IPS-NIHi11 (cell line): ENCODE results near the gene GNB1L.

Experiments
- DNase-seq: peaks from one replicate; pipeline ENCODE4 v3.0.0; 2012; ENCODE audit warnings: mixed read lengths, low spot score

Gene GNB1L

DNA sequence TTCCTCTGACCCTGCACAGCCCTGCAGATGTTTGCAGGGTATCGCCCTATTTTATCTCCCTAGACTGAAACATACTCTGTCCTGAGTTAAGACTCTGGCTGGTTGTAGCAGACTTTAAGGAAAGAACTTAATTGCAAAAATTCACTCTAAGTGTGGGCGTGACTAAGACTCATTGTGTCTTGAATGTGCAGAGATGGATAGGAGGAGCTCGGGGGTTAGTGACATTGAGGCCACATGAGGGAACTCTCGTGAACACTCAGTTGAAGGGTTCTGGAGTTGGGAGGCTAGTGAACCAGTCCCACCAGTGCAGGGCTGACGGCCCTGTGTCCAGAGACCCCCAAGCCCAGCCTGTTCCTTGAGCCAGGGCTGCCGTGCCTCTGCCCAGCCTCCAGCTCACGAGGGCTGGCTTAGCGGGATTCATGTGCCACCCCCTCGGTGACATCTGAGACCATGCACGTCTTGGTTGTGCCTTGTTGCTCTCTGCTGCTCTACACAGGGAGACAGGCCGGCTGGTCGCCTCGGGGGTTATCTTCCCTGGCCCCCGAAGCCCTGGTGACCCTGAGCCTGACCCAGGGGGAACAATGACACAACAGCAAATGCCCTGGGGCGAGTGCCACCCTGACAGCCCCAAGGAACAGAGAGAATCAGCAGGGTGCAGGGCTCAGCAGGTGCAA lies 105.5 kb downstream of the GNB1L start:
- no peak for DNase-seq

DNA sequence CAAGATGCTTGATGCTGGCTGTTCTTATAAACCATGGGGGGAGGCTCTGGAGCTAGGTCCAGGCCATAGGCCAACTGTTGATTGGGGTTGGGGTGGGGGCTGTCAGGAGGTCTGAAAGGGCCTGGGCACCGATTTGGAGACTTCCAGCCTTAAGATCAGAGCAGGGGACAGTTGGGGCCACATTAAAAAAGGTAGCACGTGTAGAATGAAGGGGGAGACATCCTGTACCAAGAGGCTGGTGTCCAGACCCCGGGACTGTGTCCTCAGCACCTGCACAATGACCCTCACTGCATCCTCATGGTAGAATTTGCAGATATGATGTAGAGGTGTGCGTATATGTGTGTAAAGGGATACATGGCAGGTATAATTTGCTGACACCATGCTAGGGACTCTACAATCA lies 106.5 kb downstream of the GNB1L start:
- no peak for DNase-seq

DNA sequence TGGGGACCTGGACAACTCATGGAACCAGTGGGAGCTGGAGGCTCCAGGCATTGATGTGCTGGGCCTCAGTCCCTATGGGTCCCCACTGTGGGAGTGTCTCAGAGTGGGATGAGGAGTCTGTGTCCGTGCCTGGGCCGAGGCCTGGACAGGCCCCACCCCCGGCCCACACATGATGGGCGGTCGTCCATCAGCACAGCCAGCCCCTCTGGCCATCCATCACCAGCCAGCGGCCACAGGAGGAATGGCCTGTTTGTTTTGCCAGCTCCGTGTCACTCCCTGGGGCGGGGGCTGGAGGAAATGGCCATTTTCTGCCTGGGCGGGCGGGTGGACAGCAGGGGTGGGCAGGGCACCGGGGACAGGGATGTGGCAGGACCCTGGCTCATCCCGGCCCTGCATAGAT lies 107.1 kb downstream of the GNB1L start:
- no peak for DNase-seq

DNA sequence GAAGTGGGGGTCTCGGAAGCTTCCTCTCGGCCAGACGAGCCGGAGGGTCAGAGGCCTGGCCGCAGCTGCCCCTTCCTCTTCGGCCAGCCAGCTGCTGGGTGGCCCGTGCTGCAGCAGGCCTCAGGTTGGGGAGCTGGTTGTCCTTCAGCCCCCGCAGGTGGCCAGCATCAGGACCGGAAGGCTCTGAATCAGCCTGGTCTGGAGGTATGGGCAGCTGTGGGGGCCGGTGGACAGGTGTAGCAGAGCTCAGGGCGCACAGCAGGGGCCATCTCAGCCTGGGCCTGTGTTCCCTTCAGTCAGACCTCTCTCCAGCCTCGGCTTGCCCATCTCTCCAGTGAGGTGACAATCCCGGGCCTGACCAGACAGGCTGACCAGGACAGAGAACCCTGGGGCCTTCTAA lies 107.9 kb downstream of the GNB1L start:
- DNase-seq, result no peak

DNA sequence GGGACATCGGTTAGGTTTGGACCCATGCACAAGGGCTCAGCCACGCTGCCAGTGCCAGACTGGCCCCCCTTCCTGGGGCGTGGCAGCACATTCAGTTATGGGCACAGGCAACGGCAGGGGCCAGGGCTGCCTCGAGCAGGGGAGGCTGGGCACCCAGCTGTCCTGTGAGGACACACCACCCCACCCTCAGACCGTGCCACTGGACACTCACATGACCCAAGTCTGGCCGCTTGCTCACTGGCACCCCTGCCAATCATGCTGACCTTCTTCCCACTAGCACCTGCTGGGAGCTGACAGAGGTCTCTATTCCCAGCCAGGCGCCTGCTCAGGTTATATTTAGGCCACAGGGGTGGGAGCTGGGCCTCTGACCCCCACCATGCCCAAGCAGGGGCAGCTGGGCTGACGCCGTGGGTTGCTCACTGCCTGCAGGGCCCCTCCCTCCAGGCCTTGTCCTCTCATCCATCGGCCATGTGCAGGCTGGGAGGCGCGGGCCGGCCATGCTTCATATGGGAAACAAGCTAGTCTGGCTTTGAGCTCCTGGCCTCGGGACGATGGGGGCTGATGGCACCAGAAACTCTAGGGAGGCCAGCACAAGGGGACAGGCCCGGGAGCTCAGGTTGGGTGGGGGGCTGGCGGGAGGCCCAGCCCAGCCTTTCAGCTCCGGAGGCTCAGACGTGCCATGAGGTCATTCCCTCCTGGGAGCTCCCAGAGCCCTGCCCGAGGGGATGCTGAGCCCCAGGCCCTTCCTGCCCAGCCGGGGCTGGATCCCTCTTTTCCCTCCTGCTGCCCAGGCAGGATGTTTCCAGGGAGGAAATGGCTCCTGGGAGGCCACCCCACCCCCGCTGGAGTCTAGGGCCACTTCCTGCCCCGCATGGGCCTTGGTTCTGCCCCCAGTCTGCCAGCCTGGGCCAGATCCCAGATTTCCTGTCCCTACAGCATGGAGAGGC lies 109.2 kb downstream of the GNB1L start:
- DNase-seq, result no peak

DNA sequence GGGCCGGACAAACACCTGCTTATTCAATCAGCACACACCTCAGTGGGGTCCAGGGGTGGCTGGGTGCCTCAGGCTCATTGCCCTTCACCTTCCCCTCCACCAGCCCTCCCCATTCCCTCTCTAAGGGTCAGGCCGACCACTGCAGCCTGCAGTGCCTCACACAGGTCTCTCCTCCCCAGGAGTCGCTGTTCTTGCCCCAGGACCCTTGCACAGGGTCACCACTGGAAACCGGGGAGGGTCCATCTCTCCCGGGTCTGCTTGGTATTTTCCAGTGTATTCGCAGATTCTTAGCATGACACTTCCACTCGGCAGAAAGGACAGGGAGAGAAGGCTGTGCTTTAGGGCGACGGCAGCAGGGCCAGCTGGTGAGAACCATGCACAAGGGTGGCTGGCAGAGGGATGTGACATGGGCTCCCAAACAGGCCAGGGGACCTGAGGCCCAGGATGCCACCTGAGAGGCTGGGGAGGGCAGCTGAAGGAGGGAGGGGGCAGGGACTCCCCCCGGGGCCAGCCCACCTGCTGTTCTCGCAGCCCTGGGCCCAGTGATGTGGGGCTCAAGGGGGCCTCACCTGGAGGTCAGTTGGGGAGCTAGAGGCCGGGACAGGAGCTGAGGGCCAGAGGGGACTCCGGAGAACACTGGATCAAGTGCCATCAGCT lies 110.2 kb downstream of the GNB1L start:
- DNase-seq, result no peak

- no peak for DNase-seq
Measured at GRCh38 chr22:19743651-19744050, 111.0 kb downstream of the GNB1L start.

- DNase-seq, result no peak
Measured at GRCh38 chr22:19743081-19743480, 111.6 kb downstream of the GNB1L start.

- no peak for DNase-seq
Measured at GRCh38 chr22:19742160-19743066, 112.3 kb downstream of the GNB1L start.

GRCh38 chr22:19741053-19741452 lies 113.6 kb downstream of the GNB1L start:
- DNase-seq, result no peak

- DNase-seq, result no peak
Measured at GRCh38 chr22:19740586-19740985, 114.1 kb downstream of the GNB1L start.

- DNase-seq, result no peak
Measured at GRCh38 chr22:19739911-19740449, 114.7 kb downstream of the GNB1L start.

GRCh38 chr22:19739448-19739895 lies 115.2 kb downstream of the GNB1L start:
- no peak for DNase-seq

DNA sequence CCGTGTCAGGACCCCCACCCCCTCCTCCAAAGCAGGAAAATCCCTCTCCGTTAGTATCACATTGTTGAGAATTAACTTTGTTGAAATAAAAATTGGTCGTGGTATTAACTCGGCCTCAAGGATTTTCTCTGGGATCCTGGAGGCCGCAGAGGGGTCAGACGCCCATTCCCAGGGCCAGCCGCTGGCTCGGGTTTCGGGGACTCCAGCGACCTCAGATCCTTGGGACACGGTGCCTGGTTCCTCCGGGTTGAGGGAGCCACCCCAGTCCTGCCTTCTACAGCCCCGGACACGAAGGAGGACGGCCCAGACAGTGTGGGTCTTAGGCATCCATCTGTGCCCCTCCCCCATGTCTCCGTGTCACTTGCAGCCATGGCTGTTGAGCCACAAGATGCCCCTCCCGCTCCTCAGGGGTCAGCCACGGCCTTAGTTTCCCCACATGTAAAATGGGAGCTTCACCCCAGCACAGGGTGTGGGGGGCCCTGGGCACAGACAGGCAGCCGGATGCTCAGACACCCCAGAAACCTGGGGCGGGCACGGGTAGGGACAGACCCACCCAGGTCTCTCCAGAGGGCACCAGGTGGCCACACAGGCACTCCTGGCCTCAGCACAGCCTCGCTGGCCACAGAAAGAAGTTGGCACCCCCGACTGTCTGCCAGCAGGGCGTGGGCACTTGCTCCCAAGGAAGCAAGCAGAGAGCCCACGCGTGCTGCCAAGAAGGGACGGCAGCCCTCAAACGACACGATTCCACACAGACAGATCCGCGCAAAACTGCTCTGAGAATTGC lies 115.8 kb downstream of the GNB1L start:
- no peak for DNase-seq

DNA sequence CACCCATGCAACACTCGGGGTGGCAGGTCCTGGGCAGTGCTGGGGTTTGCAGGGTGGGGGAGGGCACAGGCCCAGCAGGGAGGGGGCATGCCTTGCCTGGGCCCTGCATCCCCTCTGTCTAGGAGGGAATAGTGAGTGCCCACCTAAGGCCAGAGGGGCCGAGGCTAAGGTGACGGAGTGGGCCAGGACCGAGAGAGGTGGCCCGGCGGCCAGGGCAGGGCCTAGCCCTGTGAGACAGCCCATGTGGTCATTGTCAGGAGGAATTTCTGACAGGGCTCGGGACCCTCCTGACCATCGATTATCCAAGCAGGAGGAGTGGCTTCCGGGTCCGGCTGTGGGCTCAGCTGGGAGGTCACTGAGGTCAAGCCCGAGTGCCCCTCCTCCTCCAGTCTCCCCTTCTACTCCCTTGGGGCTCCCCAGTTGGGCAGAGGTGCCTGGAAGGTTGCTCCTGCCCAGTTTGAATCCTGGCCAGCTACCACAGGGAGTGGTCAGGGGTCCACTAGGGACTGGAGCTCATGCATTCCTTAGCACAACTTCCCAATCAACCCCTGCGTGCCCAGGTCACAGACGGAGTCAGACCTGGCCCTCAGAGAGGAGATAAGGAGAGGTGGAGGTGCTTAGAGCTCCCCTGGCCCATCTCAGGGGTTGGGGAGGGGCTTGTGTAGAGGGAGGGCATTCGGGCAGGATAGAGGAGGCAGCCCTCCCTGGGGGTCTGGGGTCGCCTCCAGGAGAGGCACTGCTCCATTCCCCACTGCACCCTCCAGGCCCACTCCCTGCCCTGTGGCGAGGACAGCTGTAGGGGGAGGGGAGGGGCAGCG lies 116.6 kb downstream of the GNB1L start:
- no peak for DNase-seq

DNA sequence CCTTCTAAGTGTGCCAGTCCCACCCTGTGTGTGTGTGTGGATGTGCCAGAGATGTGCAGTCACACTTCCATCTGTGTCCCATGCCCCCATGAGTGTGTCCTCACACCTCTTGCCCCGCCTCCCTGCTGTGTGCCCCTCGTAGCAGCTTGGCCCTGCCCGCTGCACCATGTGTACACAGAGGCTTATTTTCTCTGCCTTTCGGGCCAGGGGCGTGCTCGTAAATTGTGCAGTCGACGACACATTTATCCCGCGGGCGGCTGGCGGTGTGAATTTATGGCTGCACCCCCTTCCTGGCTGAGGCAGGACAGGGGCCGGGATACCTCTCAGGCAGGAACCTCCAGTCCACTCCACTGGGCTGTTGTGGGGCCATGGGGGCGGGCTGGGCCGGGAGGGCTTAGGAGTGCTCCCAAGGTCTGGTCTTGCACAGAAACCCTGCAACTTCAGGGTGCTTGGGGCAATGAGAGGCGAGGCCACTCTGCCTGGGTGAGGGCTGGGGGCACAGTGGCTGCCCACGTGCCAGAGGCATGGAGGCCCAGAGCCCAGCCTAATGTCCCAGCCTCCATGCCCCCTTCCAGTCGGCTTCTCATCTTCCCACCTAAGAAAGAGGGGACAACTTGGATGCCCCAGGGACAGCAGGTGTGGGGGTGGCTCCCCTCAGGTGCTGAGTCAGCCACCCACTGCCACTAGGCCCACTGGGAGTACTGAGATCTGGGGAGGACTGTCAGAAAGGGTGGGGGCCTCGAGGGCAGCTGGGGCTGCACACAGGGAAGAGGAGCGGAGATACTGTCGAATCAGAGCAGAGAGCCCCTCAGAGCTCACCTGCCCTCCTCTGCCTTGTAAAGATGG lies 118.8 kb downstream of the GNB1L start:
- DNase-seq, result no peak

GRCh38 chr22:19734837-19735382 lies 119.8 kb downstream of the GNB1L start:
- no peak for DNase-seq

GRCh38 chr22:19734163-19734562 lies 120.5 kb downstream of the GNB1L start:
- no peak for DNase-seq
